ENCODE results near the gene TARDBP. TPM values are rescaled to one million over a fixed set of nuclear protein-coding genes. Genes with fewer than 3 reads are reported as not detected.
"Not testable (repeated sequence)": the region's sequence is repeated elsewhere in the genome, so short reads cannot be mapped to it uniquely, and the experiment has no call there.

Gene TARDBP
- total and polyA plus RNA-seq, 2 donors from 2014 or later = 103 to 140 TPM

DNA sequence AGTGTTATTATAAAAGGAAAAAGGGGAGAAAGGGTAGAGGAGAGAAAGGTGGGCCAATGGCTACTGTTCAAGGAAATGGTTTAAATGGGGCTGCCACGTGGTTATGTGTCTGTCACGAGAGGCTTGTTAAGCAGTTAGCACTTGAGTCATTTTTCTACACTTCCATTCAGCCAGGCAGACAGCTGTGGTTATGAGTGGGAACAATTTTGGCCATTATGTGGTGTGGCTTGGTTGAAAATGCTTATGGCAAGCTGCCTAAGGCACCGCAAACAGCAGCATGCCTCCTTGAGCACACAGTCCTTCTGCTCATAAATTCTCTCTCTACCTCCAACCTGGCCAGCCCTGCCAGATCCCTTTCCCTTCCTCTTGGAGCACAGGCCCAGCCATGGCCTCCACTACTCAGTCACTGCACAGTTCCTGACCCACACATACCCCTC, 50.5 kb downstream of the TARDBP start:
- no peak overlapping the region for H3K27ac ChIP-seq (ENCODE audit: low read depth in 2 of 2, low read length in 2 of 2)
- peak in 1 of 5 donors; percentile 29 for DNase-seq
- no peaks in the 10 kb centered on the region for H3K27me3 ChIP-seq (ENCODE audit: control insufficient read depth, insufficient read depth, low read length)
- H3K4me3 ChIP-seq (ENCODE audit: low read length in 3 of 3) = no peak overlapping the region
- peaks cover 0 to 11% (median 4%) of the 10 kb centered on the region in 3 donors for H3K4me1 ChIP-seq (ENCODE audit: control insufficient read depth in 2 of 3, insufficient read depth in 2 of 3, low read depth in 1 of 3, low read length in 3 of 3)
- peaks cover 3 to 16% (median 9%) of the 10 kb centered on the region in 3 donors for H3K36me3 ChIP-seq (ENCODE audit: control insufficient read depth in 2 of 3, insufficient read depth in 3 of 3, low read length in 3 of 3)
- H3K9me3 ChIP-seq (ENCODE audit: control insufficient read depth in 2 of 3, insufficient read depth in 1 of 3, low read length in 3 of 3) = no peaks in the 10 kb centered on the region
- TF ChIP-seq, protein P1, sequence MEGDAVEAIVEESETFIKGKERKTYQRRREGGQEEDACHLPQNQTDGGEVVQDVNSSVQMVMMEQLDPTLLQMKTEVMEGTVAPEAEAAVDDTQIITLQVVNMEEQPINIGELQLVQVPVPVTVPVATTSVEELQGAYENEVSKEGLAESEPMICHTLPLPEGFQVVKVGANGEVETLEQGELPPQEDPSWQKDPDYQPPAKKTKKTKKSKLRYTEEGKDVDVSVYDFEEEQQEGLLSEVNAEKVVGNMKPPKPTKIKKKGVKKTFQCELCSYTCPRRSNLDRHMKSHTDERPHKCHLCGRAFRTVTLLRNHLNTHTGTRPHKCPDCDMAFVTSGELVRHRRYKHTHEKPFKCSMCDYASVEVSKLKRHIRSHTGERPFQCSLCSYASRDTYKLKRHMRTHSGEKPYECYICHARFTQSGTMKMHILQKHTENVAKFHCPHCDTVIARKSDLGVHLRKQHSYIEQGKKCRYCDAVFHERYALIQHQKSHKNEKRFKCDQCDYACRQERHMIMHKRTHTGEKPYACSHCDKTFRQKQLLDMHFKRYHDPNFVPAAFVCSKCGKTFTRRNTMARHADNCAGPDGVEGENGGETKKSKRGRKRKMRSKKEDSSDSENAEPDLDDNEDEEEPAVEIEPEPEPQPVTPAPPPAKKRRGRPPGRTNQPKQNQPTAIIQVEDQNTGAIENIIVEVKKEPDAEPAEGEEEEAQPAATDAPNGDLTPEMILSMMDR (IDR thresholded peaks at IDR 0.05; ENCODE audit: borderline replicate concordance, extremely low read depth, insufficient read depth) = no peak
- no peak overlapping the region for H3K9ac ChIP-seq (ENCODE audit: low read length in 3 of 3)
- intact Hi-C loops (cut with DNase I) = no loop called here
- no peak for FAIRE-seq

DNA sequence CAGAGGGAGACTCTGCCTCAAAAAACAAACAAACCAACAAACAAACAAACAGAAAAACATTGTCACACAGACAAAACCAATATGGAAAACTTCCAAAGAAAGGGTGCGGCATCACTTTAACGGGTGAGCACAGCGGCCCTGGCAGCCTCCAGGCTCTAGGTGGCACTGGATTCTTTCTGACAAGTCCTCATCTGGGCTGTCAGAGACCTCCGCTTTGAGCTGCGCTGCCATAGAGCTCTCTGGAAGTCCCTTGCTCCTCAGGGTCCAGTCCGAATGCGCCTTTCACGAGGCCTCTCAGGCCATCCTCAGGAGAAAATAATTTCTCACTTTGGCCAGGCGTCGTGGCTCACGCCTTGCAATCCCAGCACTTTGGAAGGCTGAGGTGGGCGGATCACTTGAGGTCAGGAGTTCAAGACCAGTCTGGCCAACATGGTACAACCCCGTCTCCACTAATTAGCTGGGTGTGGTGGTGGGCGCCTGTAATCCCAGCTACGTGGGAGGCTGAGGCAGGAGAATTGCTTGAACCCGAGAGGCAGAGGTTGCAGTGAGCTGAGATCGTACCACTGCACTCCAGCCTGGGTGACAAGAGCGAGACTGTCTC, 51.6 kb downstream of the TARDBP start:
- H3K4me3 ChIP-seq (ENCODE audit: low read length in 3 of 3); H3K4me1 ChIP-seq (ENCODE audit: control insufficient read depth in 2 of 3, insufficient read depth in 2 of 3, low read depth in 1 of 3, low read length in 3 of 3); H3K27me3 ChIP-seq (ENCODE audit: control insufficient read depth, insufficient read depth, low read length); H3K9ac ChIP-seq (ENCODE audit: low read length in 3 of 3); FAIRE-seq; intact Hi-C loops (cut with DNase I); H3K9me3 ChIP-seq (ENCODE audit: control insufficient read depth in 2 of 3, insufficient read depth in 1 of 3, low read length in 3 of 3); H3K27ac ChIP-seq (ENCODE audit: low read depth in 2 of 2, low read length in 2 of 2): not testable (repeated sequence)
- H3K36me3 ChIP-seq (ENCODE audit: control insufficient read depth in 2 of 3, insufficient read depth in 3 of 3, low read length in 3 of 3) = peaks cover 3 to 27% (median 15%) of the 10 kb centered on the region in 3 donors
- peak in 1 of 5 donors; percentile 35 for DNase-seq

DNA sequence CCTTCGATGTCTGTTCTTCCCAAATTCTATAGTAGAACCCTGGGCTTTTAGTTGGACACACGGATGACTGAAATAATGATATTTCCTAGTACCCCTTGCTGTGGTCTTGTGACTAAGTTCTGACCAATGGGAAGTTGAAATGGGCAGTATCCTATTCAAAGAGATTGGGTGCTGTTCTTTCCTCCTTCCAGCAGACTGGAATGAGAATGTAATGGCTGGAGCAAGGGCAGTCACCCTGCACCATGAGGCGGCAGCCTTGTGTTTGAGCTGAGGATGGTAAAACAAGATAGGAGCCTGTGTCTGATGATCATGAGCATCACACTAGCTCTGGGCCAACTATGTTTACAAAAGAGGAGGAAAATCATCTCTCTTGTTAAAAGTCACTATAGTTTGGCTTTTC, 52.5 kb downstream of the TARDBP start:
- no peak overlapping the region for H3K9ac ChIP-seq (ENCODE audit: low read length in 3 of 3)
- no peaks in the 10 kb centered on the region for H3K27me3 ChIP-seq (ENCODE audit: control insufficient read depth, insufficient read depth, low read length)
- no peak overlapping the region for H3K4me3 ChIP-seq (ENCODE audit: low read length in 3 of 3)
- peaks cover 3 to 36% (median 22%) of the 10 kb centered on the region in 3 donors for H3K36me3 ChIP-seq (ENCODE audit: control insufficient read depth in 2 of 3, insufficient read depth in 3 of 3, low read length in 3 of 3)
- FAIRE-seq = no peak
- no peaks in the 10 kb centered on the region for H3K9me3 ChIP-seq (ENCODE audit: control insufficient read depth in 2 of 3, insufficient read depth in 1 of 3, low read length in 3 of 3)
- H3K27ac ChIP-seq (ENCODE audit: low read depth in 2 of 2, low read length in 2 of 2) = no peak overlapping the region
- TF ChIP-seq, protein P1 (IDR thresholded peaks at IDR 0.05; ENCODE audit: borderline replicate concordance, extremely low read depth, insufficient read depth) = no peak
- intact Hi-C loops (cut with DNase I) = no loop called here
- peaks cover 0 to 4% (median 4%) of the 10 kb centered on the region in 3 donors for H3K4me1 ChIP-seq (ENCODE audit: control insufficient read depth in 2 of 3, insufficient read depth in 2 of 3, low read depth in 1 of 3, low read length in 3 of 3)
- DNase-seq = no peak

DNA sequence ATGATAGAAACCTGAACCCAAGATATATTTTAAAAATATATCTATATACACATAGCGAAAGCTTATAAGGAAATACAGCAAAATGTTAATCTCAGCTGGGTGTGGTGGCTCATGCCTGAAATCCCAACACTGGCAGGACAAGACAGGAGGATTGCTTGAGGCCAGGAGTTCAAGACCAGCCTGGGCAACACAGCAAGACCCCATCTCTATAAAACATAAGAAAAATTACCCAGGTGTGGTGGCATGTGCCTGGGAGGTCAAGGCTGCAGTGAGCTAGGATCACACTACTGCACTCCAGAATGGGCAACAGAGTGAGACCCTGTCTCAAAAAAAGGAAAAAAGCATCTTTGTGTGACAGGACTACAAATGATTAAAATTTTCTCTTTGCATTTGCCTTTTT, 53.3 kb downstream of the TARDBP start:
- Histone ChIP-seq H3K27ac (ENCODE audit: low read depth in 2 of 2, low read length in 2 of 2) (no peak overlapping the region), H3K27me3 (ENCODE audit: control insufficient read depth, insufficient read depth, low read length) (no peaks in the 10 kb centered on the region), H3K9me3 (ENCODE audit: control insufficient read depth in 2 of 3, insufficient read depth in 1 of 3, low read length in 3 of 3) (no peaks in the 10 kb centered on the region), H3K4me3 (ENCODE audit: low read length in 3 of 3) (no peak overlapping the region), H3K4me1 (ENCODE audit: control insufficient read depth in 2 of 3, insufficient read depth in 2 of 3, low read depth in 1 of 3, low read length in 3 of 3) (peaks cover 0 to 3% (median under 1%) of the 10 kb centered on the region in 3 donors), H3K36me3 (ENCODE audit: control insufficient read depth in 2 of 3, insufficient read depth in 3 of 3, low read length in 3 of 3) (peaks cover 3 to 36% (median 22%) of the 10 kb centered on the region in 3 donors), H3K9ac (ENCODE audit: low read length in 3 of 3) (no peak overlapping the region)
- intact Hi-C loops (cut with DNase I) = no loop called here
- FAIRE-seq (no peak), DNase-seq (no peak)
- TF ChIP-seq, protein P1 (IDR thresholded peaks at IDR 0.05; ENCODE audit: borderline replicate concordance, extremely low read depth, insufficient read depth) = no peak

Data from kidney (tissue), 14 donors.